Caco-2 (cell line): ENCODE data around the gene EYA3. TPM values are rescaled to one million over a fixed set of nuclear protein-coding genes. Genes with fewer than 3 reads are reported as not detected.

Source experiments
- BruUV-seq: library from RNA; stranded (reverse); fragments of 400-500 nt; replicated peaks from 2 replicates; lab custom pipeline; 2021; lab: Mats Ljungman, UMichigan
- CTCF ChIA-PET: fragments of 300-600 bp; sonication (Branson Sonifier 250); formaldehyde crosslinking; loops from one replicate; lab custom pipeline; 2022; ENCODE audit warnings: antibody characterized with exemption; lab: Charles Lee
- POLR2A ChIA-PET: fragments of 300-600 bp; sonication (Branson Sonifier 250); formaldehyde crosslinking; loops from one replicate; lab custom pipeline; 2022; ENCODE audit warnings: antibody characterized with exemption; lab: Charles Lee
- DNase-seq, 2 experiments: peaks; one replicate each; pipeline versions ENCODE4 v3.0.0 to v3.0.0-alpha.2; 2020 to 2022
- H3K27me3 ChIP-seq: replicated peaks from 2 replicates; pipeline ENCODE4 v1.6.0; 2011; ENCODE audit warnings: low read length; ENCODE audit not compliant: control insufficient read depth, insufficient read depth
- H3K36me3 ChIP-seq: 2 replicates; pipeline ENCODE4 v1.5.1; 2011; ENCODE audit warnings: low read length; ENCODE audit not compliant: control insufficient read depth, insufficient read depth
- H3K4me1 ChIP-seq: fragments of 250-450 bp; sonication (Bioruptor Pico); 2 replicates; pipeline ENCODE4 v1.5.1; 2020; ENCODE audit warnings: mild to moderate bottlenecking
- H3K4me3 ChIP-seq: 2 replicates; pipeline ENCODE4 v1.5.1; 2011; ENCODE audit warnings: low read depth, mild to moderate bottlenecking, control low read depth, low read length
- H3K9me3 ChIP-seq: fragments of 250-450 bp; sonication (Bioruptor Pico); 2 replicates; pipeline ENCODE4 v1.5.1; 2020; ENCODE audit warnings: mild to moderate bottlenecking, moderate library complexity
- H3K27ac Mint-ChIP-seq: one replicate; pipeline ENCODE4 v1.8.0; 2022; ENCODE audit warnings: mixed read lengths; ENCODE audit not compliant: unreplicated experiment
- H3K27me3 Mint-ChIP-seq: one replicate; pipeline ENCODE4 v1.8.0; 2022; ENCODE audit warnings: mixed read lengths; ENCODE audit not compliant: insufficient read depth, unreplicated experiment
- H3K36me3 Mint-ChIP-seq: one replicate; pipeline ENCODE4 v1.8.0; 2022; ENCODE audit warnings: mild to moderate bottlenecking, mixed read lengths; ENCODE audit not compliant: insufficient read depth, unreplicated experiment
- H3K4me1 Mint-ChIP-seq: one replicate; pipeline ENCODE4 v1.8.0; 2022; ENCODE audit warnings: low read depth, mixed read lengths; ENCODE audit not compliant: unreplicated experiment
- H3K4me3 Mint-ChIP-seq: one replicate; pipeline ENCODE4 v1.8.0; 2022; ENCODE audit warnings: mild to moderate bottlenecking, moderate library complexity, mixed read lengths; ENCODE audit not compliant: unreplicated experiment
- H3K9me3 Mint-ChIP-seq: one replicate; pipeline ENCODE4 v1.8.0; 2022; ENCODE audit warnings: mixed read lengths; ENCODE audit not compliant: unreplicated experiment
- CTCF ChIP-seq, 2 experiments: fragments of 200-600 bp in 1 of 2; IDR thresholded peaks; 1 replicate in 1 of 2; 2 replicates in 1 of 2; pipeline versions ENCODE4 v1.5.1 to v1.8.0; 2011 to 2022; ENCODE audit warnings: antibody characterized with exemption in 1 of 2, control low read depth in 1 of 2, inconsistent platforms in 1 of 2, low read depth in 1 of 2, low read length in 1 of 2, mild to moderate bottlenecking in 1 of 2, moderate library complexity in 1 of 2; ENCODE audit not compliant: insufficient read depth in 1 of 2, severe bottlenecking in 1 of 2, unreplicated experiment in 1 of 2
- intact Hi-C: fragments of 100-400 bp; cut with micrococcal nuclease; formaldehyde crosslinking; loops from one replicate; pipeline ENCODE4 v1.10.0; 2022; ENCODE audit not compliant: unreplicated experiment
- total RNA-seq: library from RNA; stranded (reverse); gene quantifications from 2 replicates; pipeline ENCODE4 v1.2.3, GENCODE V29; 2022

The EYA3 gene
- total RNA-seq, 1 experiment from 2014 or later = 9.9 TPM

GRCh38 chr1:28070725-28071593 is 17.5 kb downstream of the EYA3 start:
- Mint-ChIP-seq H3K9me3 (no peaks in the 10 kb centered on the region), H3K4me3 (no peak overlapping the region), H3K27ac (no peak overlapping the region), H3K27me3 (no peaks in the 10 kb centered on the region), H3K4me1 (no peaks in the 10 kb centered on the region), H3K36me3 (peaks cover 1% of the 10 kb centered on the region)
- Histone ChIP-seq H3K9me3 (no peaks in the 10 kb centered on the region), H3K27me3 (no peaks in the 10 kb centered on the region), H3K36me3 (no peaks in the 10 kb centered on the region), H3K4me1 (no peaks in the 10 kb centered on the region), H3K4me3 (no peak overlapping the region)
- intact Hi-C loops = no loop called here
- no TSS peak for BruUV-seq
- CTCF ChIA-PET = no interaction called here
- no peak for TF ChIP-seq CTCF (IDR thresholded peaks at IDR 0.05; ENCODE audit: insufficient read depth in 1 of 2, low read depth in 1 of 2, low read length in 1 of 2, severe bottlenecking in 1 of 2, unreplicated experiment in 1 of 2)
- no peak for DNase-seq
- POLR2A ChIA-PET = interaction anchor here (0.7 kb wide), 1 partner anchor 18 kb away, joined by 5 read pairs; the partner anchor contains the start of gene EYA3

GRCh38 chr1:28067523-28068090 is 20.8 kb downstream of the EYA3 start:
- intact Hi-C loops = no loop called here
- Histone ChIP-seq H3K36me3 (no peaks in the 10 kb centered on the region), H3K4me1 (no peaks in the 10 kb centered on the region), H3K9me3 (no peaks in the 10 kb centered on the region), H3K27me3 (no peaks in the 10 kb centered on the region), H3K4me3 (no peak overlapping the region)
- H3K36me3 Mint-ChIP-seq = peaks cover 5% of the 10 kb centered on the region
- no peaks in the 10 kb centered on the region for H3K27me3 Mint-ChIP-seq
- DNase-seq = no peak
- no peaks in the 10 kb centered on the region for H3K9me3 Mint-ChIP-seq
- ChIA-PET CTCF (no interaction called here), POLR2A (interaction anchor here (0.5 kb wide), 1 partner anchor 31 kb away, joined by 3 read pairs; no protein-coding TSS in a partner anchor)
- H3K4me1 Mint-ChIP-seq = no peaks in the 10 kb centered on the region
- no peak overlapping the region for H3K4me3 Mint-ChIP-seq
- H3K27ac Mint-ChIP-seq = no peak overlapping the region
- no peak for TF ChIP-seq CTCF (IDR thresholded peaks at IDR 0.05; ENCODE audit: insufficient read depth in 1 of 2, low read depth in 1 of 2, low read length in 1 of 2, severe bottlenecking in 1 of 2, unreplicated experiment in 1 of 2)
- BruUV-seq = no TSS peak

- ChIA-PET POLR2A (no interaction called here), CTCF (no interaction called here)
- Histone ChIP-seq H3K9me3 (no peaks in the 10 kb centered on the region), H3K4me1 (no peaks in the 10 kb centered on the region), H3K36me3 (no peaks in the 10 kb centered on the region), H3K27me3 (no peaks in the 10 kb centered on the region), H3K4me3 (no peak overlapping the region)
- DNase-seq = no peak
- Mint-ChIP-seq H3K27ac (no peak overlapping the region), H3K27me3 (no peaks in the 10 kb centered on the region), H3K4me1 (no peaks in the 10 kb centered on the region), H3K4me3 (no peak overlapping the region), H3K9me3 (no peaks in the 10 kb centered on the region), H3K36me3 (peaks cover 5% of the 10 kb centered on the region)
- intact Hi-C loops = no loop called here
- no peak for TF ChIP-seq CTCF (IDR thresholded peaks at IDR 0.05; ENCODE audit: insufficient read depth in 1 of 2, low read depth in 1 of 2, low read length in 1 of 2, severe bottlenecking in 1 of 2, unreplicated experiment in 1 of 2)
- BruUV-seq = no TSS peak
Observed at GRCh38 chr1:28066393-28067154, 21.8 kb downstream of the EYA3 start.
